GM12878 (cell line): ENCODE results near the gene CS. TPM values are rescaled to one million over a fixed set of nuclear protein-coding genes. Genes with fewer than 3 reads are reported as not detected.

ENCODE experiments used
- BHLHE40 ChIP-seq, 2 experiments: fragments of 450-650 bp in 1 of 2; IDR thresholded peaks; 2 replicates each; pipeline ENCODE4 v1.6.1; 2011 to 2017; ENCODE audit warnings: low read depth in 2 of 2, borderline replicate concordance in 1 of 2, improper control_type of control experiment in 1 of 2, low read length in 1 of 2, mild to moderate bottlenecking in 1 of 2
- E2F4 ChIP-seq: IDR thresholded peaks from 2 replicates; pipeline ENCODE4 v1.6.1; 2012; ENCODE audit warnings: low read depth, low read length, improper control_type of control experiment
- E4F1 ChIP-seq: fragments of 450-650 bp; IDR thresholded peaks from 2 replicates; pipeline ENCODE4 v1.6.1; 2018; ENCODE audit warnings: borderline replicate concordance, mild to moderate bottlenecking; ENCODE audit not compliant: partially characterized antibody
- MEF2A ChIP-seq: IDR thresholded peaks from 2 replicates; pipeline ENCODE4 v1.6.1; 2011; ENCODE audit warnings: low read depth, mild to moderate bottlenecking, low read length, moderate library complexity; ENCODE audit not compliant: insufficient read depth
- MLLT1 ChIP-seq: fragments of 450-650 bp; IDR thresholded peaks from 2 replicates; pipeline ENCODE4 v1.6.1; 2016; ENCODE audit warnings: mild to moderate bottlenecking
- MYB ChIP-seq: fragments of 150-350 bp; IDR thresholded peaks from 2 replicates; pipeline ENCODE4 v1.6.1; 2014; ENCODE audit warnings: mild to moderate bottlenecking, low read depth, low read length, borderline replicate concordance
- NBN ChIP-seq: fragments of 450-650 bp; IDR thresholded peaks from 2 replicates; pipeline ENCODE4 v1.6.1; 2016
- NR2C1 ChIP-seq: fragments of 450-650 bp; IDR thresholded peaks from 2 replicates; pipeline ENCODE4 v1.6.1; 2017; ENCODE audit warnings: antibody characterized with exemption, mild to moderate bottlenecking, moderate library complexity
- RB1 ChIP-seq: fragments of 450-650 bp; formaldehyde crosslinking; IDR thresholded peaks from 2 replicates; pipeline ENCODE4 v1.6.1; 2017; ENCODE audit warnings: mild to moderate bottlenecking, borderline replicate concordance
- RELA ChIP-seq: fragments of 450-650 bp; IDR thresholded peaks from 2 replicates; pipeline ENCODE4 v1.8.0; 2014; ENCODE audit warnings: borderline replicate concordance; ENCODE audit not compliant: partially characterized antibody
- RFX5 ChIP-seq: IDR thresholded peaks from 2 replicates; pipeline ENCODE4 v1.6.1; 2011; ENCODE audit warnings: low read depth, low read length, improper control_type of control experiment
- RUNX3 ChIP-seq: IDR thresholded peaks from 2 replicates; pipeline ENCODE4 v1.6.1; 2012; ENCODE audit warnings: low read length, inconsistent platforms
- SMAD5 ChIP-seq: IDR thresholded peaks from 2 replicates; pipeline ENCODE4 v1.6.1; 2016; ENCODE audit warnings: antibody characterized with exemption, low read depth
- STAT3 ChIP-seq: IDR thresholded peaks from 2 replicates; pipeline ENCODE4 v1.6.1; 2011; ENCODE audit warnings: low read depth, low read length, improper control_type of control experiment
- TAF1 ChIP-seq: IDR thresholded peaks from 2 replicates; pipeline ENCODE4 v1.6.1; 2011; ENCODE audit warnings: mild to moderate bottlenecking, low read depth, low read length, borderline replicate concordance
- TARDBP ChIP-seq: IDR thresholded peaks from 2 replicates; pipeline ENCODE4 v1.6.1; 2016; ENCODE audit warnings: borderline replicate concordance
- TBL1XR1 ChIP-seq: IDR thresholded peaks from 2 replicates; pipeline ENCODE4 v1.6.1; 2012; ENCODE audit warnings: low read depth, low read length, improper control_type of control experiment
- TCF3 ChIP-seq: IDR thresholded peaks from 2 replicates; pipeline ENCODE4 v1.6.1; 2012; ENCODE audit warnings: low read depth, mild to moderate bottlenecking, low read length, borderline replicate concordance; ENCODE audit not compliant: insufficient read depth
- YY1 ChIP-seq: IDR thresholded peaks from 2 replicates; pipeline ENCODE4 v1.6.1; 2011; ENCODE audit warnings: low read depth, mild to moderate bottlenecking, low read length
- ZBTB11 ChIP-seq: fragments of 450-650 bp; formaldehyde crosslinking; IDR thresholded peaks from 2 replicates; pipeline ENCODE4 v1.5.0; 2022; ENCODE audit warnings: mild to moderate bottlenecking, missing genetic modification characterization
- ZNF274 ChIP-seq: IDR thresholded peaks from one replicate; pipeline ENCODE4 v1.8.0; 2011; ENCODE audit not compliant: insufficient read length, insufficient read depth
- ZNF622 ChIP-seq: fragments of 450-650 bp; IDR thresholded peaks from 2 replicates; pipeline ENCODE4 v1.6.1; 2017; ENCODE audit warnings: mild to moderate bottlenecking, inconsistent platforms
- polyA plus RNA-seq, 11 experiments: library from polyadenylated mRNA; depleted of rRNA in 4 of 11; unstranded in 6 of 11; stranded (reverse) in 5 of 11; fragments of >200 nt; fragmentation: Nextera tagmentation in 4 of 11; fragmentation: Illumina TruSeq in 1 of 11; extraction: Ambion mirVana in 4 of 11; extraction: Trizol in 1 of 11; gene quantifications; 1 replicate in 1 of 11; 2 replicates in 10 of 11; pipeline versions ENCODE4 v1.2.1 to v1.2.3, GENCODE V29; 2011 to 2016; ENCODE audit warnings: inconsistent platforms in 2 of 11, missing spikeins in 2 of 11, low read depth in 1 of 11
- total RNA-seq, 4 experiments: library from RNA; depleted of rRNA in 3 of 4; stranded (reverse); fragments of >200 nt in 3 of 4; fragmentation: Illumina TruSeq in 1 of 4; extraction: Trizol in 1 of 4; gene quantifications; 2 replicates each; pipeline versions ENCODE4 v1.2.1 to v1.2.3, GENCODE V29; 2013 to 2021

The CS gene
- total and polyA plus RNA-seq, 10 of the 15 experiments (the other 5 are each of a cell fraction or from before 2014, with no cell fraction given): 64.9 to 276 (median 139) TPM

- TF ChIP-seq ZBTB11 (peak; percentile 18; the same call in 1 of the 2 replicates), YY1 (peak; percentile 73), MLLT1 (peak; percentile 59; the same call in 1 of the 2 replicates), MYB (no peak), RB1 (no peak; the same call in 1 of the 2 replicates), TAF1 (peak; percentile 73), RELA (peak; percentile 60), ZNF622 (peak; percentile 66), TBL1XR1 (no peak; the same call in 1 of the 2 replicates), STAT3 (no peak), TCF3 (peak; percentile 17; the same call in 1 of the 2 replicates), E2F4 (peak; percentile 68; the same call in 1 of the 2 replicates), TARDBP (no peak; the same call in 1 of the 2 replicates), SMAD5 (peak; percentile 12; the same call in 1 of the 2 replicates), MEF2A (0 out of 2 replicates have a peak, but pooled peaks have one; percentile 42), RFX5 (peak; percentile 83), E4F1 (peak; percentile 15), NR2C1 (peak; percentile 83), ZNF274 (no peak), RUNX3 (peak; percentile 69), BHLHE40 (IDR thresholded peaks at IDR 0.05; ENCODE audit: borderline replicate concordance in 1 of 2, low read depth in 2 of 2, low read length in 1 of 2) (peak; percentile 48 to 69; a peak in 3 of 4 replicates), NBN (peak; percentile 72; the same call in 1 of the 2 replicates)
Observed at GRCh38 chr12:56333679-56334489, 33.8 kb upstream of the CS start, which contains the start of gene PAN2 (continued).
